Neutrophil (primary cell): Measurements from ENCODE around the gene ME3.

ENCODE experiments used
- H3K27ac ChIP-seq: fragments of 200-600 bp; sonication (generic); 2 replicates; pipeline ENCODE4 v1.5.1; 2016; ENCODE audit warnings: mild to moderate bottlenecking, moderate library complexity
- H3K27me3 ChIP-seq: fragments of 200-600 bp; sonication (generic); 2 replicates; pipeline ENCODE4 v1.6.0; 2016; ENCODE audit warnings: mild to moderate bottlenecking
- H3K36me3 ChIP-seq: fragments of 200-600 bp; sonication (generic); 2 replicates; pipeline ENCODE4 v1.5.1; 2017
- H3K4me1 ChIP-seq, 2 experiments: fragments of 200-600 bp in 1 of 2; sonication (generic) in 1 of 2; 1 replicate in 1 of 2; 2 replicates in 1 of 2; pipeline versions ENCODE4 v1.5.1 to v1.6.1; 2013 to 2016; ENCODE audit warnings: low read depth in 1 of 2, low read length in 1 of 2, mild to moderate bottlenecking in 1 of 2, moderate library complexity in 1 of 2; ENCODE audit not compliant: control insufficient read depth in 1 of 2, insufficient read depth in 1 of 2
- H3K4me3 ChIP-seq, 2 experiments: fragments of 200-600 bp in 1 of 2; sonication (generic) in 1 of 2; 1 replicate in 1 of 2; 2 replicates in 1 of 2; pipeline ENCODE4 v1.5.1; 2013 to 2016; ENCODE audit warnings: low read depth in 1 of 2, low read length in 1 of 2, mild to moderate bottlenecking in 1 of 2, moderate library complexity in 1 of 2
- H3K9me3 ChIP-seq: fragments of 200-600 bp; sonication (generic); 2 replicates; pipeline ENCODE4 v1.5.1; 2016
- CTCF ChIP-seq: fragments of 200-600 bp; sonication (generic); IDR thresholded peaks from 2 replicates; pipeline ENCODE4 v1.5.1; 2016; ENCODE audit warnings: antibody characterized with exemption

Gene ME3

GRCh38 chr11:86519064-86519911, 153.1 kb downstream of the ME3 start:
- Histone ChIP-seq H3K4me1 (no peaks in the 10 kb centered on the region), H3K4me3 (no peak overlapping the region), H3K9me3 (no peaks in the 10 kb centered on the region), H3K27me3 (no peaks in the 10 kb centered on the region), H3K27ac (no peak overlapping the region), H3K36me3 (no peaks in the 10 kb centered on the region)
- no peak for TF ChIP-seq CTCF

- no peaks in the 10 kb centered on the region for H3K9me3 ChIP-seq
- no peak overlapping the region for H3K4me3 ChIP-seq
- no peaks in the 10 kb centered on the region for H3K27me3 ChIP-seq
- H3K27ac ChIP-seq = no peak overlapping the region
- H3K36me3 ChIP-seq = no peaks in the 10 kb centered on the region
- no peak for TF ChIP-seq CTCF
- no peaks in the 10 kb centered on the region for H3K4me1 ChIP-seq
Measured at GRCh38 chr11:86518211-86518610, 154.2 kb downstream of the ME3 start.

- Histone ChIP-seq H3K27ac (no peak overlapping the region), H3K4me1 (no peaks in the 10 kb centered on the region)
- no peak for TF ChIP-seq CTCF
Measured at GRCh38 chr11:86517557-86517956, 154.9 kb downstream of the ME3 start.

GRCh38 chr11:86515297-86516094, 156.9 kb downstream of the ME3 start:
- no peak for TF ChIP-seq CTCF
- Histone ChIP-seq H3K27ac (no peak overlapping the region), H3K36me3 (no peaks in the 10 kb centered on the region), H3K9me3 (no peaks in the 10 kb centered on the region), H3K27me3 (no peaks in the 10 kb centered on the region), H3K4me3 (no peak overlapping the region), H3K4me1 (no peaks in the 10 kb centered on the region)

More at GRCh38 chr11:86517557-86517956, 154.9 kb downstream of the ME3 start:
- no peaks in the 10 kb centered on the region for H3K9me3 ChIP-seq
- no peaks in the 10 kb centered on the region for H3K36me3 ChIP-seq
- no peaks in the 10 kb centered on the region for H3K27me3 ChIP-seq
- H3K4me3 ChIP-seq = no peak overlapping the region

GRCh38 chr11:86514453-86514852, 158.0 kb downstream of the ME3 start:
- H3K27me3 ChIP-seq = no peaks in the 10 kb centered on the region
- H3K9me3 ChIP-seq = no peaks in the 10 kb centered on the region
- H3K4me3 ChIP-seq = no peak overlapping the region
- no peaks in the 10 kb centered on the region for H3K4me1 ChIP-seq
- no peaks in the 10 kb centered on the region for H3K36me3 ChIP-seq
- no peak for TF ChIP-seq CTCF
- H3K27ac ChIP-seq = no peak overlapping the region
